SK-N-SH (cell line): ENCODE data around the gene OR5V1.
"Not testable (repeated sequence)": the region's sequence is repeated elsewhere in the genome, so short reads cannot be mapped to it uniquely, and the experiment has no call there.

Source experiments
- EP300 ChIP-seq, 2 experiments: IDR thresholded peaks; 2 replicates each; pipeline versions ENCODE4 v1.4.0 to v1.6.1; 2012; ENCODE audit warnings: borderline replicate concordance in 1 of 2, low read depth in 1 of 2, low read length in 1 of 2
- TF ChIP-seq, protein P1 (sequence below): fragments of 200-600 bp; sonication (generic); IDR thresholded peaks from 2 replicates; pipeline ENCODE4 v1.6.1; 2017; ENCODE audit warnings: antibody characterized with exemption, mild to moderate bottlenecking, moderate library complexity
- TF ChIP-seq, protein P2 (sequence below): IDR thresholded peaks from 2 replicates; pipeline ENCODE4 v1.6.1; 2012; ENCODE audit warnings: mild to moderate bottlenecking, low read depth, low read length, moderate library complexity

DNA sequence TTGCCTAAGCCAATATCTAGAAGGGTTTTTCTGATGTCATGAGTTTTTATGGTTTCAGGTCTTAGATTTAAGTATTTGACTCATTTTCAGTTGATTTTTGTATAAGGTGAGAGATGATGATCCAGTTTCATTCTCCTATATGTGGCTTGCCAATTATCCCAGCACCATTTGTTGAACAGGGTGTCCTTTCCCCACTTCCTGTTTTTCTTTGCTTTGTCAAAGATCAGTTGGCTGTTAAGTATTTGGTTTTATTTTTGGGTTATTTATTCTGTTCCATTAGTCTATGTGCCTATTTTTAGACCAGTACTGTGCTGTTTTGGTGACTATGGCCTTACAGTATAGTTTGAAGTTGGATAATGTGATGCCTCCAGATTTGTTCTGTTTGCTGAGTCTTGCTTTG is 45.3 kb downstream of the OR5V1 start:
- TF ChIP-seq, protein P1, sequence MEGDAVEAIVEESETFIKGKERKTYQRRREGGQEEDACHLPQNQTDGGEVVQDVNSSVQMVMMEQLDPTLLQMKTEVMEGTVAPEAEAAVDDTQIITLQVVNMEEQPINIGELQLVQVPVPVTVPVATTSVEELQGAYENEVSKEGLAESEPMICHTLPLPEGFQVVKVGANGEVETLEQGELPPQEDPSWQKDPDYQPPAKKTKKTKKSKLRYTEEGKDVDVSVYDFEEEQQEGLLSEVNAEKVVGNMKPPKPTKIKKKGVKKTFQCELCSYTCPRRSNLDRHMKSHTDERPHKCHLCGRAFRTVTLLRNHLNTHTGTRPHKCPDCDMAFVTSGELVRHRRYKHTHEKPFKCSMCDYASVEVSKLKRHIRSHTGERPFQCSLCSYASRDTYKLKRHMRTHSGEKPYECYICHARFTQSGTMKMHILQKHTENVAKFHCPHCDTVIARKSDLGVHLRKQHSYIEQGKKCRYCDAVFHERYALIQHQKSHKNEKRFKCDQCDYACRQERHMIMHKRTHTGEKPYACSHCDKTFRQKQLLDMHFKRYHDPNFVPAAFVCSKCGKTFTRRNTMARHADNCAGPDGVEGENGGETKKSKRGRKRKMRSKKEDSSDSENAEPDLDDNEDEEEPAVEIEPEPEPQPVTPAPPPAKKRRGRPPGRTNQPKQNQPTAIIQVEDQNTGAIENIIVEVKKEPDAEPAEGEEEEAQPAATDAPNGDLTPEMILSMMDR, result not testable (repeated sequence)
- TF ChIP-seq, protein P2, sequence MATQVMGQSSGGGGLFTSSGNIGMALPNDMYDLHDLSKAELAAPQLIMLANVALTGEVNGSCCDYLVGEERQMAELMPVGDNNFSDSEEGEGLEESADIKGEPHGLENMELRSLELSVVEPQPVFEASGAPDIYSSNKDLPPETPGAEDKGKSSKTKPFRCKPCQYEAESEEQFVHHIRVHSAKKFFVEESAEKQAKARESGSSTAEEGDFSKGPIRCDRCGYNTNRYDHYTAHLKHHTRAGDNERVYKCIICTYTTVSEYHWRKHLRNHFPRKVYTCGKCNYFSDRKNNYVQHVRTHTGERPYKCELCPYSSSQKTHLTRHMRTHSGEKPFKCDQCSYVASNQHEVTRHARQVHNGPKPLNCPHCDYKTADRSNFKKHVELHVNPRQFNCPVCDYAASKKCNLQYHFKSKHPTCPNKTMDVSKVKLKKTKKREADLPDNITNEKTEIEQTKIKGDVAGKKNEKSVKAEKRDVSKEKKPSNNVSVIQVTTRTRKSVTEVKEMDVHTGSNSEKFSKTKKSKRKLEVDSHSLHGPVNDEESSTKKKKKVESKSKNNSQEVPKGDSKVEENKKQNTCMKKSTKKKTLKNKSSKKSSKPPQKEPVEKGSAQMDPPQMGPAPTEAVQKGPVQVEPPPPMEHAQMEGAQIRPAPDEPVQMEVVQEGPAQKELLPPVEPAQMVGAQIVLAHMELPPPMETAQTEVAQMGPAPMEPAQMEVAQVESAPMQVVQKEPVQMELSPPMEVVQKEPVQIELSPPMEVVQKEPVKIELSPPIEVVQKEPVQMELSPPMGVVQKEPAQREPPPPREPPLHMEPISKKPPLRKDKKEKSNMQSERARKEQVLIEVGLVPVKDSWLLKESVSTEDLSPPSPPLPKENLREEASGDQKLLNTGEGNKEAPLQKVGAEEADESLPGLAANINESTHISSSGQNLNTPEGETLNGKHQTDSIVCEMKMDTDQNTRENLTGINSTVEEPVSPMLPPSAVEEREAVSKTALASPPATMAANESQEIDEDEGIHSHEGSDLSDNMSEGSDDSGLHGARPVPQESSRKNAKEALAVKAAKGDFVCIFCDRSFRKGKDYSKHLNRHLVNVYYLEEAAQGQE, result not testable (repeated sequence)
- not testable (repeated sequence) for TF ChIP-seq EP300 (IDR thresholded peaks at IDR 0.05; ENCODE audit: borderline replicate concordance in 1 of 2, low read depth in 1 of 2, low read length in 1 of 2)
